Measurements from ENCODE around the gene SMIM3.
"Not testable (repeated sequence)": the region's sequence is repeated elsewhere in the genome, so short reads cannot be mapped to it uniquely, and the experiment has no call there.

The SMIM3 gene

GRCh38 chr5:150829744-150830143 lies 51.2 kb downstream of the SMIM3 start:
- DNase-seq (ENCODE audit: low read depth): no peak
- no peak overlapping the region for H3K4me3 ChIP-seq (ENCODE audit: low read depth, low read length)
- no peak for TF ChIP-seq CTCF (conservative IDR thresholded peaks at IDR 0.05; ENCODE audit: low read depth, low read length)

GRCh38 chr5:150831821-150832220 lies 53.3 kb downstream of the SMIM3 start:
- DNase-seq (ENCODE audit: low read depth); H3K4me3 ChIP-seq (ENCODE audit: low read depth, low read length): not testable (repeated sequence)

- H3K4me3 ChIP-seq (ENCODE audit: low read depth, low read length): no peak overlapping the region
- no peak for TF ChIP-seq CTCF (conservative IDR thresholded peaks at IDR 0.05; ENCODE audit: low read depth, low read length)
- no peak for DNase-seq (ENCODE audit: low read depth)
Observed at GRCh38 chr5:150836064-150836463, 57.5 kb downstream of the SMIM3 start.

GRCh38 chr5:150836703-150837102 lies 58.1 kb downstream of the SMIM3 start:
- H3K4me3 ChIP-seq (ENCODE audit: low read depth, low read length): no peak overlapping the region
- TF ChIP-seq CTCF (conservative IDR thresholded peaks at IDR 0.05; ENCODE audit: low read depth, low read length): no peak
- DNase-seq (ENCODE audit: low read depth): no peak

GRCh38 chr5:150845185-150845859 lies 66.8 kb downstream of the SMIM3 start:
- H3K4me3 ChIP-seq (ENCODE audit: low read depth, low read length); DNase-seq (ENCODE audit: low read depth): not testable (repeated sequence)

GRCh38 chr5:150846308-150846653 lies 67.7 kb downstream of the SMIM3 start, which contains the start of gene IRGM:
IRGM (plus strand) TSS chr5:150846521; CDS start chr5:150848124, 1,603 bp downstream.
- H3K4me3 ChIP-seq (ENCODE audit: low read depth, low read length); DNase-seq (ENCODE audit: low read depth): not testable (repeated sequence)
